IPS-15b (cell line): ENCODE results near the gene PMM1.

Experiments used
- H3K27me3 ChIP-seq: one replicate; pipeline ENCODE4 v1.6.1; 2013; ENCODE audit warnings: low read length; ENCODE audit not compliant: control insufficient read depth, insufficient read depth
- H3K36me3 ChIP-seq: one replicate; pipeline ENCODE4 v1.6.1; 2013; ENCODE audit warnings: low read length; ENCODE audit not compliant: control insufficient read depth, insufficient read depth
- H3K4me1 ChIP-seq: one replicate; pipeline ENCODE4 v1.6.1; 2013; ENCODE audit warnings: mild to moderate bottlenecking, low read length; ENCODE audit not compliant: control insufficient read depth, insufficient read depth
- H3K4me3 ChIP-seq: one replicate; pipeline ENCODE4 v1.5.1; 2013; ENCODE audit warnings: low read depth, low read length
- H3K9ac ChIP-seq: one replicate; pipeline ENCODE4 v1.6.1; 2013; ENCODE audit warnings: low read depth, mild to moderate bottlenecking, low read length
- H3K9me3 ChIP-seq: one replicate; pipeline ENCODE4 v1.6.1; 2013; ENCODE audit warnings: mild to moderate bottlenecking, low read length; ENCODE audit not compliant: control insufficient read depth, insufficient read depth

Gene PMM1

GRCh38 chr22:41530890-41531714, 58.5 kb downstream of the PMM1 start:
- Histone ChIP-seq H3K9me3 (no peaks in the 10 kb centered on the region), H3K36me3 (peaks cover 60% of the 10 kb centered on the region), H3K4me3 (no peak overlapping the region)

GRCh38 chr22:41528938-41529561, 60.6 kb downstream of the PMM1 start:
- Histone ChIP-seq H3K4me1 (peaks cover 5% of the 10 kb centered on the region), H3K9me3 (no peaks in the 10 kb centered on the region), H3K27me3 (no peaks in the 10 kb centered on the region), H3K36me3 (peaks cover 76% of the 10 kb centered on the region), H3K9ac (no peak overlapping the region), H3K4me3 (no peak overlapping the region)

More at GRCh38 chr22:41530890-41531714, 58.5 kb downstream of the PMM1 start:
- H3K27me3 ChIP-seq = no peaks in the 10 kb centered on the region
- H3K9ac ChIP-seq = no peak overlapping the region
- peaks cover 5% of the 10 kb centered on the region for H3K4me1 ChIP-seq

- H3K27me3 ChIP-seq = no peaks in the 10 kb centered on the region
- peaks cover 74% of the 10 kb centered on the region for H3K36me3 ChIP-seq
- H3K4me1 ChIP-seq = peaks cover 5% of the 10 kb centered on the region
- no peak overlapping the region for H3K4me3 ChIP-seq
- no peaks in the 10 kb centered on the region for H3K9me3 ChIP-seq
- no peak overlapping the region for H3K9ac ChIP-seq
Observed at GRCh38 chr22:41528132-41528766, 61.4 kb downstream of the PMM1 start.
